Ramos (cell line): ENCODE results near the gene ACTRT2.

Experiments
- in situ Hi-C: fragments of 300-500 bp; cut with MboI; formaldehyde crosslinking; loops from one replicate; pipeline ENCODE4 v1.14.3; 2022; ENCODE audit warnings: low sequenced_read_pairs; ENCODE audit not compliant: unreplicated experiment

ACTRT2 gene

DNA sequence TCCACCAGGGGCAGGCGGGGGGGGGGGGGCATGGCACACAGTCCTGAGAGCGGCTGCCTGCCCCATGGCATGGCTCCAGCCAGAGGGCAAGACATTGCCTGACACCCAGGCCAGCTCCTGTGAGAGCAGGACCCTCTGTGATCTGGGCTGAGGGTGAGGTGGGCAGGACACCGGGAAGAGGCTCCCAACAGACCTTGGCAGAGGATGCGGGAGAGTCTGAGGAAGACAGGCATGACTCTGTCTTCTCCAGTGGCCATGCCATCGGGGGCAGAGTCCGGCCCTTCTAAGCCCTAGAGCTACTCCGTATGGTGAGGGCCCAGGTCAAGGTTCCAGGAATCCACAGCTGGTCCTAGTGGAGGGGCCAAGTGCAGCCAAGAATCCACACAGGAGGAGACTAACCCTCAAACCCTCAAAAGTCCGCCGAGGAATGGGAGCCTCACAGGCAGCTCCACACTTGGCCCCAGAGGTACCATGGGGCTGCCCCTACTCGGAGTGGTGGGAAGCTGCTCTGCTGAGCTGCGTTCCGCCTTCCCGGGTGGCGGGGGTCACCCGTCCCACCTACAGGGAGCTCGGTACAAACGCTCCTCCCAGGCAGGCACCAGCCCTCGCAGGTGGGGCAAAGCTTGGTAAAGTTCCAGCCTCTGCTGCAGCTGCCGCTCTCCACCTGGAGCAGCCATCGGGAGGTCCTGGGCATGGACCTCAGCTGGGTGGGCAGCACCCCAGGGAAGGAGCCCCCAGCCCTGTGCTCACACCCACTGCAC is 6.5 kb downstream of the ACTRT2 start:
- in situ Hi-C loops, result no loop called here

DNA sequence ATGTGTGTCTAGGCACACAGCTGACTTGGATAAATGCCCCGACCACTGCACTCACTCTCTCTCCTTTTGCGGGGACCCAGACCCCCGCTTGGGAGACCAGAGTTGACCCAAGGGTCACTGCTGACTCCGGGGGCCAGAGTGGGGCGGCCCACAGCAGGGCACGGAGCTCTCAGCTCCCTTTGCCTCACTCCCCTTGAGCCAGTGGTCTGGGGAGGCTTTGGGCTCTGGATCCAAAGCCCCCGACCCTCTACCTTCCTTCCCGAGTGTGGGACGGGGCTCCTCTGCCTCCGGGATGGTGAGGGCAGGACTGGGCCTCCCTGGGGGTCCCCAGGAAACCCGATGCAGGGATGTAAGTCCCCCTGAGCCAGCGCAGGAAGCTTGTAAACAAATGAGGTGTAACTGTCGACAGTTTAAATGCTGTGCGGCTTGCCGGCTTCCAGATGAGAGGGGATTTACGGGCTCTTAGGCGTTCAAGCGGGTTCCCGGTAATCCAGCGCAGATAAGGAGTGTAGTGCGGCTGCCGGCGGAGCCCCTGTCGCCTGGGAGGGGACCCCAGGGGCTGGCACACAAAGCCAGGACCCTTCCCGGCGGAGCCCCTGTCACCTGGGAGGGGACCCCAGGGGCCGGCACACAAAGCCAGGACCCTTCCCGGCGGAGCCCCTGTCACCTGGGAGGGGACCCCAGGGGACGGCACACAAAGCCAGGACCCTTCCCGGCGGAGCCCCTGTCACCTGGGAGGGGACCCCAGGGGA is 7.4 kb downstream of the ACTRT2 start:
- in situ Hi-C loops, result no loop called here

DNA sequence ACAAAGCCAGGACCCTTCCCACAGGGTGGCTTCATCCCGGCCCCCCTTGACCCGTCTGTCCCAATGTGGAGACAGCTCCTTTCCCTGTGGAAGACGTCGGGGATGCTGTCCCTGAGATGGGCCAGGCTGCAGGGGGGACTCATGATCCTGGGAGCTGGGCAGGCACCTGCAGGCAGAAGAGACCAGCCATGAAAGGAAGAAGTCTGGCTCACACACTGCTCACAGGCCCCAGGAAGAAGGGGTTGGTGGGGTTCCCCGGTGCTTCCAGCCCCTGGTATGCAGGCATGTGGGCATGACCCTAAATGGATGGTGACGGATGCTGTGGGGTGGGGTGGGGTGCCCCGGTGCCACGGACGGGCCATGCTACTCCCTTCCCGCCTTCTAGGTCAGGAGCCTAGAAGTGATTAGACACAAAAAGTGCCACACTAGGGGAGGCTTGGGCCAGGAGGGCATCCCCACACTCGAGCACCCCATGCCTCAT is 8.3 kb downstream of the ACTRT2 start:
- in situ Hi-C loops, result no loop called here

DNA sequence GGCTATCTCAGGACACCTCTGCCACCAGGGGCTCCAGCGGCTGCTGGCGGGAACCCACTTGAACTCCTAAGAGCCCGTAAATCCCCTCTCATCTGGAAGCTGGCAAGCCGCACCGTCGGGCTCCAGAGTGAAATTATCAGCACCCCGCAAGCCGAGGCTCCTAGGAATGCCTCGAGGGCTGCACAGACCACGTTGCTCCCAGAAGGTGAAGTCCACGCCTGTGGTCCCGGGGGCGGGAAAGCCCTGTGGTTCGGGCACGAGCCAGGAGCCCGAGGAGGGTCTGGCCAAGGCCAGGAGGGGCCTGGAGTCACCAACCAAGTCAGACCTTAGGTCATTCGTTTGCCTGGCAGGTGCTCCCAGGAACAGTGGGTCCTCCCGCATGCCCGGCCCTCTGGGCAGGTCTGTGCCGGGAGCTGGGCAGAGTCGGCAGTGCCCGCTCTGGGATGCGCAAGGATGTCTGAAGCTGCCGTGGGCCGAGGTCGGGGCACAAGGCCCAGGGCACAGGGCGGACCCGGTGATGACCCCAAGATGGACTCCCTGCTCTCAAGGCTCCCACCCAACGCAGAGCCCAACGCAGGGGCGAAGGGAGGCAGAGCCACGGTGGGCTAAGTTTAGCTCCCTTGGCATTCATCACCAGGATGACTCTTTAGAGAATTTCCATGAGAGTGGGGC is 8.9 kb downstream of the ACTRT2 start:
- in situ Hi-C loops, result no loop called here

DNA sequence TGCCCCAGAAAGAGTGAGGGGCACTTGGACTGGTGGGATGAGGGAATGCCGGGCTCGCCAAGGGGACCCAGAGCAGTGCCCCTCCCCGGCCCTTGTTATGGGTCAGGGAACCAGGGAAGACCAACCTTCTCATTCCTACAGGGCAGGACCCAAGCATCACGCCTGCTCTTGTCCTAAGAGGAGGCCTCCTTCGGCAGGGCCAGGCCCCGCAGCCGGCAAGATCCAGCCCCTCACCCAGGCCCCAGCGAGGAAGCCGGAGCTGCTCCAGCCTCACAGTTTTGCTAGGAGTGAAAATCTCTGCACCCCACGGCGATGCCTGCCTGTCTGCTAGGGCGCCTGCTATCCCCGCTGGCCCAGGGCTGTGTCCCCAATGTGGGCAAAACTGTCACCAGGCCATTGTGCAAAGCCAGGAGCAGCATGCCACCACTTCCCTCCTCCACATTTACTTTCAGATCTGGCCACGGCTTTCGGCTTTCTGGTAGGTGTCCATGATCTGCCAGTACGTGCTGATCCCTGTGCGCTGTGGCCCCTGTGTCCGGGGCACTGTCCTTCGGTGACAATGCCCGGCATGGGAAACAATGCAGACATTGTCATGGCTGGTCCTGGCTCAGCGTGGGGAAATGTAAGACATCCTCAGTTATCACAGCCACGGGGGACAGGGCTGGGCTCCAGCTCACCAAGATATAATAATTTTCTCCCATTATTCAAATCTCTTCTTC is 9.6 kb downstream of the ACTRT2 start:
- in situ Hi-C loops, result no loop called here

DNA sequence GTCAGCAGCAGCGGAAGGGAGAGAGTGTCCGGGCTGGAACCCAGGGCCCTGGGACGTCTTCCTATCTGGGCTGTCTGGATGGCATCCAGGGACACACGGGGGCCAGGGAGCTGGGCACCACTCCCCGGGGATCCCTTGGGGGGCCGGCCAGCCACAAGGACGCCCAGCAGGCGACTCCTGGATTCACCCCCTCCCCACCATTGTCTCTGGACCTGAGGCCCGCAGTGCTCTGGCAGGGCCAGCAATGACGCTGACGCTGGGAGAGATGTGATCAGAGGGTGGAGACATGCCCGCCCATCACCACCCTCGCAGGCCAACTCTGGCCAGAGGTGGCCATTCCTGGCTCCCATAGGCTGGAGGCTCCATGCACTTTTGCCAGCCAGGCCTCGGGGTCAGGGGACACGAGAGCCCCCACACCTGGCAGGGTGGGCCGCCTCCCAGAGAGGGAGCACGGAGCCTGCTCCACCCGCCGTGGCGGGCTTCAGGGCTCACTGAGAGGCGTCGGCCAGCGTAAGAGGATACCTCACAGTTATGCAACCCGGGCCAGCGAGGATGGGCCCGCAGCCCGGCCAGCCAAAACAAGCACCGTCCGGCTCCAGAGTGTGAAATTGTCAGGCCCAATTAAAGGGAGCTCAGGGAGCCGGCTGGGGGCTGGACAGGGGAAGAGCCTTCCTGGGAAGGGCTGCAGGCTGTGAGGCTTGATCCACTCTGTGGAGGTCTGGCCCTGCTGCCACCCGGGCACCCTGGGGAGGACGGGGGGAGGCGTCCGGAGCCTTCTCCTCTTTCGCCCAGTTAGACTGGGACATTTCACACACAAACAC is 10.3 kb downstream of the ACTRT2 start:
- in situ Hi-C loops, result no loop called here

DNA sequence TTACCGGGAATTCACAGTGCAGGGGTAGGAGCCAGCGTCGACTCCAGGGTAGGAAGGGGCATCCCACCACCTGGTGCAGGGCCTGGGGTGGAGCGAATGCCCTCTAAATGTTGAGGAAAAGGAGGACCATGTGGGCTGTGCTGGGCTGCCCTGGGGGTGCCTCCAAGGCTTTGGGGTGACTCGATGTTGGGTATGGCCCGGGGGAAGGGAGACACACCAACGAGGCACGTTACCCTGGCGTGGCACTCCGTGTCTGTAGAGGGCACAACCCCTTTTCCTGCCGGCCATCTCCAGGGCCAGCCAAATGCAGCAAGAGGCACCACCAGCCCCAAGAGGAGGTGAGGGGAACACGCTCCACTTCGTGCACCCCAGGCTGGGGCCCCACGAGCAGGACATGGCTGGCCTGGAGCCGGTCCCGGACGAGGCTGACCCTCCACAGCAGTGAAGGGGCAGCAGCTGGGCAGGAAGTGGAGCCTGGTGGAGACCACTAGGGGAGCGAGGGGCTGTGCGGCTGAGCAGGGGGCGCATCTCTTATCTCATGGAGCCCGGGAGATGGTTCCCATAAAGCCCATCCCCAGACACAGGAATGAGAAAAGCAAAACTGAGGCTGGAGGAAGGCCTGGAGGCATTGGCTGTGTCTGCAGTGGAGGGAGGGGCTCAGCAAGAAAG is 11.2 kb downstream of the ACTRT2 start:
- in situ Hi-C loops, result no loop called here

DNA sequence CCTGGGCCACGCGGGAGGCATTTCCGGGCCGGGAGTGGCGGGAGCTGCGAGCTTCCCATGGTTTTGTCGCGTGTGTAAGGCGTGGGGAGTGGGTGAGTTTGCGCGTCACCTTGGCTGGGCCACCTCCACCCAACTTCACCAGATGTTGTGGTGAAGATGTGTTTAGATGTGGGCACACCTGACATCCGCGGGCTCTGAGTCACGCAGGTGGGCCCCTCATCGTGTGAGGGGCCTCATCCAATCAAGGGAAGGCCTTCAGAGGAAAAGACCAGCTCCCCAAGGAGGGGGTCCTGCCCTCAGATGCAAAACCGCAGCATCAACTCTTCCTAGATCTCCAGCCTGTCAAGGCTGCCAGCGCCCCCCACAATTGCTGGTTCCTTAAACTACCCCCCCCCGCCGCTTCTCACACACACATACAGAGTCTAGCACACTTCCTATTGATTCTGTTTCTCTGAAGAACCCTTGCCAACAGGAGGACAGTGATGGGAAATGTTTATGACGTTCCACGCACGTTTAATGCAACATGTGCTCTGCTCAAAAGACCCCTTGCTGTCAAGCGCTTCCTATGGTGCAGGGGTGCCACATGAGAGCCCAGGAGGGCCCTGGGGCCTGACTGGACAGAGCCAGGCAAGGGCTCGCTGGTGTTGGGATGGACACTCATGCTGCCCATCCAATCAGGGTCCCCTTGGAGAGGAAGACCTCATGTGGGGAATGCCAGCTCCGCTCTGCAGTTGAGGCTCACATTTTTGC is 11.9 kb downstream of the ACTRT2 start:
- in situ Hi-C loops, result no loop called here

DNA sequence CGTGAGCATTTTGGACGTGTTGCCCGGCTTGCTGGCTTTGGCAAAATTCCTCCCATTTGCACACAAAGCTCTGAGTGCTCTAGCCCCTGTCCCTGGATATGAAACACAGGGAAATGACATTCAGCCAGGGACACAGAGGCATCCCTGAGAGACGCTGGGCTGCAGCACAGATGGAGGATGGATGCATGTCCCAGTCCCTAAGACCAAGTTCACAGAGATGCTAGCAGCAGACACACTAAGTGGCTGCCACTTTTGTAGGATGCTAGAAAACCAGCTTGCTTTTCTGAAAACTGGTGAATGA is 12.5 kb downstream of the ACTRT2 start:
- in situ Hi-C loops, result no loop called here

DNA sequence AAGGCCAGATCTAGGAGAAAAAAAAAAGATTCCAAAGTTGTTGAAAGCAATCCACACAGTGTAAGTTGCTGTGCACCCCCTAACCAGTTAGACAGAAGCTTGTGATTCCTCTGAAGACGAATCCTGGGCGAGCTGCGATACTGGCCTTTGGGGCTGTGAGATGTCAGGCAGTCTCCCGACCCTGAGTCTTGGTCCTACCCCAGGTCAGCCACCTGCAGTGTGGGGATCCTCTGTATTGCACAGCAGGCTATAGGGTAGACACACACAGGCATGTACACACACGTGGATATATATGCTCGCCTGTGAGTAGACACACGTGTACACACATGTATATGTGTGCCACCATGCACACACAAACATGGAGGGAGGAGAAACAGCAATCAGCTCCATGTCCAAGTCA is 12.9 kb downstream of the ACTRT2 start:
- in situ Hi-C loops, result no loop called here

DNA sequence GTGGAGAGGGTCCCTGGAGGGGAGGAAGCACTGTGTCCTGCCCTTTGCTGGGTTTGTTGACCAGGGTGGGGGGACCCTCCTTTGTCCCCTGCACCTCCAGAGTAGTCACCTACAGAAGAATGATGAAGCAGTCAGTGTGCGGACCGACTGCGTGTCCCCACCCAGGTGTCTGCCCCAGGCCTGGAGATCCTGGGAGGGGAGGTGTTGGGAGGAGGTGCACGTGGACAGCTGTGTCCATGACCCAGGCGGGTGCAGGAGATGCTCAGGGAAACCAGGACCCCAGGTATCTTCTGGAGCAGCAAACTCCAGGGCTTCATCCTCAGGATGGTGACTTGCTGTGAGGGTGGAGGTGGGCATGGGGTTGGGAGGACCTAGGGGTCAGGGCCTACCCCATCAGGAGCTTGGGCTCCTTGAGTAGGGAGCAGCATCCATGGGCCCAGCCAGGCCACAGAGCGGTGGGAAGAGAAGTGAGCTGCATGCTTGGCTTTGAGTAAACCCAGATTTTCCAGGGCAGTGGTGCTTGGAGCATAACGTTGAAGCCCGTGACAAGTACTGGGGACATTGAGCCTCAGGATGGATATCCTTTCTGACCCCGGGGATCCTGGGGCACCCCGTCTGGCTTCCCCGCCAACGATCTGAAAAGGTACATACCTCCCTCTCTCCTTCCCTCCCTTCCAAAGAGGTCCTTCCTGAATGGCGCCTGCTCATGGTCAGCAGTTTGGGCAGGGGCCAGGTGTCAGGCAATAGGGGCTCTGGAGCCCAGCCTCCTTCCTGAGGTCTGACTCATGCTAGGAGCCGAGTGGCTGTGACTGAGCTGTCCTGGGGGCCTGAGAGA is 13.7 kb downstream of the ACTRT2 start:
- in situ Hi-C loops, result no loop called here

DNA sequence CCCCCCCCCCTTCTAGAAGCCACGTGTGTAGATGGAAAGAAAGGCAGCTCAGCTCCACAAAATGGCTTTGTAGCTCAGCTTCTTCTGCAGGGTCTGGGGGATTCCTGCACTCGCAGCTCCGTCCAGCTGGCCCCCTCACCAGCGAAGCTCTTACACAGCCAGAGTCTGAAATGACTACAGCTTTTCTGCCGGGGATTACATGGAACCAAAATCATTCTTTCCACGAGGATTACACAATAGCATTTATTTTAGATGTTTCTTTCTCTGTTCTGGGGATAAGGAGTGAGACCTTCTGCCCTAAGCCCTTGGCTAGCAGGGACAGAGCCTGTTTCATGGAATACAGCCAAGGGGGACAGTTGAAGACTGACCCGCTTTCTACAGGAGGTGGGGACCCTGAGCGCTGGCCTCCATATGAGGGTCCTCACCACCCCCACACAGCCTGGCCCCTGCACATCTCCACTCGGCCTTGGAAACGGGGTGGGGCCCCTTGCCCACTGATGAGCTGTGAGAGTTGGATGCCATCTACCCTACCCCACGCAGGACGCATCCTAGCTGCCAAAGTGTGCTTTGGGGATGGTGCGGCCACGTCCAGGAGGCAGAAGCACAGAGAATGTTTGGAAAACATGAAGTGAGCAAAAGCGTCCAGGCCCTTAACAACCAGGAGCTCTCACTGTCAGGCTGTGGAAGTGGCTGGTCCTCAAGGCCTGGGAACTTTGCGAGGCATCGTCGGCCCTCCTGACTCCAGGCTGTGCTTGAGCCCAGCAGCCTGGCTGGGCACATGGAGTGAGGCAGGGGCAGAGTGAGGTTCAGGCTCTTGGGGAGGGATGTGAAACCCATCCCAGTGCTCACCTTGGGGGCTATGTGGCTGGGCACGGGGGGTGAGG is 14.5 kb downstream of the ACTRT2 start:
- in situ Hi-C loops, result no loop called here

DNA sequence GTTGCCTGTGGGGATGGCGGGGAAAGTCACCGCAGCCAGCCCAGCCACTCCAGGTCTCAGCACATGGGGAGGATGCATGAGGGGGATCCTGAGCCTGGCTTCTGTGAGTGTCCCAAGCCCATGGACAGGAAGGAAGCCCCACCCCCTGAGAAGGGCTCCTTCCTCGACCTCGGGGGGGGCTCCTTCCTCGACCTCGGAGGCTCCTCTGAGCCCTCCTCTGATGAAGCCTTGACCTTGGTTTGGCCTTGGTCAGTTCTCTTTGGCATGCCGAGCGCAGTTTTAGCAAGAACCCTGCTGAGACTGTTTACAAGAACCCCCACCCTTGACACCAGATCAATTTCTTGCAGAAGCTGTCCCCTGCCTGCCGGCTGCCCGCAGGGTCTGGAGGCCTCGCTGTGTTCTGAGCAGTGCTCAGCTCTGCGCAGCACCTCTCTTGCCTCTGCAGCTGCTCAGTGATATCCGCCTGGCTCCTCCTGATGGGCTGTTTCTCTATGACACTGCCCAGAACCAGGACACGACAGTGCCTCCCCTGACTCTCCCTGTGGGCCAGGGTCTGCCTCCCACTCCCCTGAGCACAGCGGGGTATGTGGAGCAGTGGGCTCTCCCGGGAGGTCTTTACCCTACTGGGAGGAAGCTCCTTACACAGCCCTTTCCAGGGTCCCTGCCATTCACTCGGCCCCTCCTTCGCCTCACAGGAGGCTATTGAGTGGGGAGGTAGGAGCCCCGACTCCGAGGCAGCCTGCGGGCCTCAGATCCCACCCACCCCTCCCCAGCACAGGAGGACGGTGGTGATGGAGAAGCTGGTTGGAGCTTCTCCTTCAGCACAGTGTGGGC is 15.4 kb downstream of the ACTRT2 start:
- in situ Hi-C loops, result no loop called here

DNA sequence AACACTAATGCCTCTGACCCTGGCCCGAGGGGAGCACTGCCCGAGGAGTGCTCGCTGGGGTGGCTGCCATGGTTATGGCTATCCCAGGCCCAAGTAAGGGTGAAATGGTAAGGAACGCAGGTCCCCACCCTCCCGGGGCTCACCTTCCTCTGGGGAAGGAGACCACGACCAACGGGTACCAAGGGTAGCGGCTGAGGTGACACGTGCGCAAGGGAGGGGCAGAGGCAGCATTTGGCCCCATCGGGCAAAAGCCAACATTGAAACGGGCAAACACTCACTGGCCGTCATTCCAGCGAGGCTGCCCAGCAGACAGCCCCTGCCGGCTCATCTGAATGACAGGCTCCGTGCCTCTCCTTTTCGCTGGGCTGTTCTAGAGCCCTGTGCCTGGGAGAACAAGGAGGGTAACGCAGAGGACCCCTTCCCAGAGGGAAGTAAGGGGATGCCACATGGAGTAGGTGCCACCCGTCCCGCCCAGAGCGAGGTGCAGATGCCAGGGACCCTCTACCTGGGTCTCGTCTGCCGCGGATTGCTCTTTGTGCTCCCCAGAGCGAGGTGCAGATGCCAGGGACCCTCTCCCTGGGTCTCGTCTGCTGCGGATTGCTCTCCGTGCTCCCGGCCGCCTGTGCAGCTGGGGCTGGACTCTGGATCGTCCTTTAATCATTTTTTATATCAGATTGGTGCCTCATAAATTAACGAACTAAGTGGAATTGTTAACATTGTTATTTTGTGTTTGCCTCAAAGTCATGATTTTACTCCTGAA is 16.2 kb downstream of the ACTRT2 start:
- in situ Hi-C loops, result no loop called here

DNA sequence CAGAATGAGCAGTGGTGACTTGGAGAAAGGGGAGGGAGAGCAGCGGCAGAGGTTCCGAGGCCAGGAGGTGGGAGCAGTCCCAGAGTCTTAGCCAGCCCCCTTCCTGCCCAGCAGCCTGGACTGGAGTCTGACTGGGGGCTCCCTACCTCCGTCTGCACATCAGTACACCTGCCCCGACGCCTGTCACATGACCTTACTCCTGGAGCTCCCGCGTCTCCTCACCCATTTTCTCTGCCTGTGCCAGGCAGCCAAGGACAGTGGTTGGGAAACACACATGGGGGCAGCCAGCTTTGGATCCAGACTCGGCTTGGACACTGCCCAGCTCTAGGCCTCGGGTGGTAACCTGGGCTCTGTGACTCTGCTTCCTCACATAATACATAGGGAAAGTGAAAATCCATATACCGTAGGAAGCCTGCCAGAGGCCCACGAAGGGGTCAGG is 16.9 kb downstream of the ACTRT2 start:
- in situ Hi-C loops, result no loop called here
